SJSA1 (cell line): ENCODE measurements around the gene HBA1. TPM values are rescaled to one million over a fixed set of nuclear protein-coding genes. Genes with fewer than 3 reads are reported as not detected.
"Not testable (repeated sequence)": the region's sequence is repeated elsewhere in the genome, so short reads cannot be mapped to it uniquely, and the experiment has no call there.

ENCODE experiments used
- DNase-seq, 2 experiments: peaks; one replicate each; pipeline ENCODE4 v3.0.0-alpha.2; 2015 to 2020; ENCODE audit warnings: low spot score in 2 of 2, low read depth in 1 of 2
- H3K27ac ChIP-seq: fragments of 250-450 bp; sonication (Bioruptor Pico); 2 replicates; pipeline ENCODE4 v1.5.1; 2020; ENCODE audit warnings: mild to moderate bottlenecking, moderate library complexity
- H3K27me3 ChIP-seq: fragments of 250-450 bp; sonication (Bioruptor Pico); replicated peaks from 2 replicates; pipeline ENCODE4 v1.5.1; 2020; ENCODE audit warnings: mild to moderate bottlenecking, moderate library complexity
- H3K36me3 ChIP-seq: fragments of 250-450 bp; sonication (Bioruptor Pico); 2 replicates; pipeline ENCODE4 v1.5.1; 2020; ENCODE audit warnings: mild to moderate bottlenecking
- H3K4me1 ChIP-seq: fragments of 250-450 bp; sonication (Bioruptor Pico); replicated peaks from 2 replicates; pipeline ENCODE4 v1.6.1; 2021; ENCODE audit warnings: mild to moderate bottlenecking
- H3K4me3 ChIP-seq: fragments of 250-450 bp; sonication (Bioruptor Pico); 2 replicates; pipeline ENCODE4 v1.5.1; 2020; ENCODE audit warnings: mild to moderate bottlenecking
- H3K9me3 ChIP-seq: fragments of 250-450 bp; sonication (Bioruptor Pico); replicated peaks from 2 replicates; pipeline ENCODE4 v1.5.1; 2020; ENCODE audit warnings: mild to moderate bottlenecking
- total RNA-seq: library from RNA; depleted of rRNA; stranded (reverse); fragments of >200 nt; shearing (Covaris generic); gene quantifications from 2 replicates; pipeline ENCODE4 v1.2.3, GENCODE V29; 2014

The HBA1 gene
- total RNA-seq, 1 experiment from 2014 or later, result not detected

GRCh38 chr16:152141-153128, 24.0 kb upstream of the HBA1 start, which contains the start of gene HBZ:
Gene HBZ (plus strand): TSS chr16:152644. CDS start chr16:152910, 266 bp downstream.
- H3K27ac ChIP-seq, result no peak within 1 kb of the TSS
- no peak for DNase-seq
- peaks cover 24% of the 10 kb centered on the region for H3K27me3 ChIP-seq
- H3K4me1 ChIP-seq, result peaks cover 22% of the 10 kb centered on the region
- H3K9me3 ChIP-seq, result no peaks in the 10 kb centered on the region; the same call in 1 of the 2 replicates
- no peaks in the 10 kb centered on the region for H3K36me3 ChIP-seq
- no peak within 1 kb of the TSS for H3K4me3 ChIP-seq

GRCh38 chr16:153129-153521, 23.4 kb upstream of the HBA1 start:
- DNase-seq, H3K27ac ChIP-seq, H3K4me3 ChIP-seq, H3K36me3 ChIP-seq, H3K9me3 ChIP-seq: not testable (repeated sequence)
- Histone ChIP-seq H3K27me3 (peaks cover 30% of the 10 kb centered on the region), H3K4me1 (peaks cover 22% of the 10 kb centered on the region)

- not testable (repeated sequence) for H3K27ac ChIP-seq, H3K36me3 ChIP-seq, H3K9me3 ChIP-seq, DNase-seq, H3K4me3 ChIP-seq
- peaks cover 34% of the 10 kb centered on the region for H3K27me3 ChIP-seq
- peaks cover 19% of the 10 kb centered on the region for H3K4me1 ChIP-seq
These were observed 22.8 kb upstream of the HBA1 start for GRCh38 chr16:153550-154216.

GRCh38 chr16:154217-155030, 22.1 kb upstream of the HBA1 start:
- Histone ChIP-seq H3K36me3 (no peaks in the 10 kb centered on the region), H3K27ac (no peak overlapping the region), H3K27me3 (peaks cover 38% of the 10 kb centered on the region), H3K9me3 (no peaks in the 10 kb centered on the region; the same call in none of the 2 replicates), H3K4me3 (no peak overlapping the region), H3K4me1 (peaks cover 13% of the 10 kb centered on the region)
- no peak for DNase-seq

- Histone ChIP-seq H3K27me3 (peaks cover 40% of the 10 kb centered on the region), H3K36me3 (no peaks in the 10 kb centered on the region), H3K4me1 (peaks cover 8% of the 10 kb centered on the region), H3K4me3 (no peak overlapping the region), H3K9me3 (no peaks in the 10 kb centered on the region; the same call in none of the 2 replicates), H3K27ac (no peak overlapping the region)
- DNase-seq, result no peak
These were observed 21.5 kb upstream of the HBA1 start for GRCh38 chr16:155031-155398.

GRCh38 chr16:159136-159849, 17.2 kb upstream of the HBA1 start:
- Histone ChIP-seq H3K36me3 (no peaks in the 10 kb centered on the region), H3K27me3 (peaks cover 48% of the 10 kb centered on the region), H3K4me1 (peaks cover 3% of the 10 kb centered on the region), H3K9me3 (no peaks in the 10 kb centered on the region; the same call in none of the 2 replicates), H3K27ac (no peak overlapping the region), H3K4me3 (no peak overlapping the region)
- DNase-seq, result no peak

- not testable (repeated sequence) for H3K9me3 ChIP-seq, DNase-seq, H3K27ac ChIP-seq, H3K4me3 ChIP-seq, H3K4me1 ChIP-seq, H3K36me3 ChIP-seq
- peaks cover 45% of the 10 kb centered on the region for H3K27me3 ChIP-seq
These were observed 16.2 kb upstream of the HBA1 start for GRCh38 chr16:160242-160641.

- Histone ChIP-seq H3K4me3 (no peak overlapping the region), H3K27me3 (peaks cover 46% of the 10 kb centered on the region), H3K4me1 (no peaks in the 10 kb centered on the region; the same call in 1 of the 2 replicates), H3K9me3 (peaks cover 3% of the 10 kb centered on the region), H3K27ac (no peak overlapping the region), H3K36me3 (no peaks in the 10 kb centered on the region)
- no peak for DNase-seq
These were observed 15.7 kb upstream of the HBA1 start for GRCh38 chr16:160691-161190.

- H3K4me1 ChIP-seq, result no peaks in the 10 kb centered on the region; the same call in 1 of the 2 replicates
- H3K9me3 ChIP-seq, result peaks cover 3% of the 10 kb centered on the region; the same call in 1 of the 2 replicates
- H3K4me3 ChIP-seq, result no peak overlapping the region
- H3K27ac ChIP-seq, result no peak overlapping the region
- H3K27me3 ChIP-seq, result peaks cover 52% of the 10 kb centered on the region
- no peaks in the 10 kb centered on the region for H3K36me3 ChIP-seq
- DNase-seq, result no peak
These were observed 14.0 kb upstream of the HBA1 start for GRCh38 chr16:162271-162991.

- not testable (repeated sequence) for H3K4me3 ChIP-seq, H3K4me1 ChIP-seq, DNase-seq, H3K36me3 ChIP-seq, H3K27ac ChIP-seq, H3K9me3 ChIP-seq
- peaks cover 52% of the 10 kb centered on the region for H3K27me3 ChIP-seq
These were observed 13.3 kb upstream of the HBA1 start for GRCh38 chr16:163139-163538.

- DNase-seq, H3K4me3 ChIP-seq, H3K27ac ChIP-seq, H3K9me3 ChIP-seq, H3K4me1 ChIP-seq, H3K36me3 ChIP-seq: not testable (repeated sequence)
- peaks cover 54% of the 10 kb centered on the region for H3K27me3 ChIP-seq
These were observed 12.8 kb upstream of the HBA1 start for GRCh38 chr16:163696-164095.

GRCh38 chr16:164134-164823, 12.2 kb upstream of the HBA1 start:
- not testable (repeated sequence) for H3K4me3 ChIP-seq, H3K27ac ChIP-seq, H3K9me3 ChIP-seq, H3K4me1 ChIP-seq, DNase-seq, H3K36me3 ChIP-seq
- peaks cover 56% of the 10 kb centered on the region for H3K27me3 ChIP-seq
